IMR-90 (cell line): Measurements from ENCODE around the gene UBL4A. TPM values are rescaled to one million over a fixed set of nuclear protein-coding genes. Genes with fewer than 3 reads are reported as not detected.
A peak's percentile ranks its signal among the peaks of the same experiment; 100 is the strongest.

Source experiments
- ATAC-seq: fragments of 200-7000 bp; cut with Tn5 transposase; 2 replicates; pipeline ENCODE4 v1.9.1; 2020; ENCODE audit warnings: low read depth, mild to moderate bottlenecking, moderate library complexity
- BruUV-seq: library from RNA; stranded (reverse); fragments of 400-500 nt; replicated peaks from 2 replicates; lab custom pipeline; 2021; lab: Mats Ljungman, UMichigan
- CTCF ChIA-PET: fragments of 300-600 bp; formaldehyde crosslinking; extraction: SDS; loops from one replicate; lab custom pipeline; 2021; ENCODE audit warnings: antibody characterized with exemption; lab: Yijun Ruan, JAX
- POLR2A ChIA-PET: fragments of 300-600 bp; sonication (Branson Sonifier 250); formaldehyde crosslinking; loops from one replicate; lab custom pipeline; 2022; ENCODE audit warnings: antibody characterized with exemption; ENCODE audit not compliant: unreplicated experiment; lab: Charles Lee
- DNase-seq: peaks from one replicate; pipeline ENCODE4 v3.0.0; 2013
- H2AFZ ChIP-seq: replicated peaks from 2 replicates; pipeline ENCODE3; 2013; ENCODE audit warnings: low read length, mild to moderate bottlenecking; ENCODE audit not compliant: poor library complexity
- H2AK5ac ChIP-seq: 2 replicates; pipeline ENCODE4 v1.6.1; 2013; ENCODE audit warnings: low read depth, low read length, inconsistent platforms
- H2AK9ac ChIP-seq: replicated peaks from 2 replicates; pipeline ENCODE3; 2013; ENCODE audit warnings: mild to moderate bottlenecking, low read depth, low read length, moderate library complexity; ENCODE audit not compliant: poor library complexity
- H2BK120ac ChIP-seq: 2 replicates; pipeline ENCODE4 v1.6.1; 2013; ENCODE audit warnings: low read depth, low read length, inconsistent platforms
- H2BK15ac ChIP-seq: 3 replicates; pipeline ENCODE4 v1.6.1; 2013; ENCODE audit warnings: low read depth, low read length, inconsistent platforms
- H2BK20ac ChIP-seq: 2 replicates; pipeline ENCODE4 v1.6.1; 2013; ENCODE audit warnings: low read depth, mild to moderate bottlenecking, inconsistent platforms, low read length, moderate library complexity
- H2BK5ac ChIP-seq: 2 replicates; pipeline ENCODE4 v1.6.1; 2013; ENCODE audit warnings: mild to moderate bottlenecking, low read depth, low read length, inconsistent platforms; ENCODE audit not compliant: poor library complexity, severe bottlenecking
- H3K14ac ChIP-seq: replicated peaks from 2 replicates; pipeline ENCODE4 v1.6.1; 2013; ENCODE audit warnings: low read depth, low read length, inconsistent platforms
- H3K18ac ChIP-seq: 2 replicates; pipeline ENCODE4 v1.6.1; 2013; ENCODE audit warnings: low read depth, low read length, control low read depth
- H3K23ac ChIP-seq: 2 replicates; pipeline ENCODE4 v1.6.1; 2013; ENCODE audit warnings: low read depth, low read length, inconsistent platforms
- H3K27ac ChIP-seq: 2 replicates; pipeline ENCODE4 v1.5.1; 2013; ENCODE audit warnings: mild to moderate bottlenecking, control low read depth, low read length; ENCODE audit not compliant: insufficient read depth
- H3K27me3 ChIP-seq: 2 replicates; pipeline ENCODE4 v1.6.1; 2013; ENCODE audit warnings: low read length; ENCODE audit not compliant: control insufficient read depth, insufficient read depth
- H3K36me3 ChIP-seq: 2 replicates; pipeline ENCODE4 v1.6.1; 2013; ENCODE audit warnings: low read length, mixed read lengths; ENCODE audit not compliant: control insufficient read depth, insufficient read depth
- H3K4ac ChIP-seq: 2 replicates; pipeline ENCODE4 v1.6.1; 2013; ENCODE audit warnings: low read depth, low read length, inconsistent platforms
- H3K4me1 ChIP-seq: 2 replicates; pipeline ENCODE4 v1.6.1; 2013; ENCODE audit warnings: low read length, mixed read lengths; ENCODE audit not compliant: control insufficient read depth, insufficient read depth
- H3K4me2 ChIP-seq: 2 replicates; pipeline ENCODE4 v1.6.1; 2013; ENCODE audit warnings: low read depth, mild to moderate bottlenecking, control low read depth, low read length, moderate library complexity
- H3K4me3 ChIP-seq: 2 replicates; pipeline ENCODE4 v1.5.1; 2013; ENCODE audit warnings: low read depth, mild to moderate bottlenecking, control low read depth, low read length, moderate library complexity; ENCODE audit not compliant: insufficient read depth
- H3K56ac ChIP-seq: 2 replicates; pipeline ENCODE4 v1.6.1; 2013; ENCODE audit warnings: low read length, inconsistent platforms; ENCODE audit not compliant: insufficient read depth; ENCODE audit errors: extremely low read depth
- H3K79me1 ChIP-seq, 2 experiments: 2 replicates each; pipeline ENCODE4 v1.6.1; 2013; ENCODE audit warnings: low read length in 2 of 2, inconsistent platforms in 1 of 2, low read depth in 1 of 2
- H3K9ac ChIP-seq: 2 replicates; pipeline ENCODE4 v1.6.1; 2013; ENCODE audit warnings: low read depth, low read length, control low read depth
- H3K9me1 ChIP-seq: 2 replicates; pipeline ENCODE4 v1.6.1; 2013; ENCODE audit warnings: low read length, inconsistent platforms; ENCODE audit not compliant: insufficient read depth
- H3K9me3 ChIP-seq: 2 replicates; pipeline ENCODE4 v1.6.1; 2013; ENCODE audit warnings: low read length; ENCODE audit not compliant: control insufficient read depth, insufficient read depth
- H4K20me1 ChIP-seq: 2 replicates; pipeline ENCODE4 v1.6.1; 2013; ENCODE audit warnings: low read length, inconsistent platforms; ENCODE audit not compliant: insufficient read depth
- H4K5ac ChIP-seq: 2 replicates; pipeline ENCODE4 v1.6.1; 2013; ENCODE audit warnings: mild to moderate bottlenecking, low read depth, low read length, control low read depth
- H4K8ac ChIP-seq, 2 experiments: 2 replicates each; pipeline ENCODE4 v1.6.1; 2013; ENCODE audit warnings: low read depth in 2 of 2, low read length in 2 of 2, control low read depth in 1 of 2, inconsistent platforms in 1 of 2
- H4K91ac ChIP-seq: 2 replicates; pipeline ENCODE4 v1.6.1; 2013; ENCODE audit warnings: low read depth, low read length, inconsistent platforms; ENCODE audit not compliant: insufficient read depth
- BHLHE40 ChIP-seq: fragments of 150-350 bp; IDR thresholded peaks from 2 replicates; pipeline ENCODE4 v1.6.1; 2016; ENCODE audit warnings: mild to moderate bottlenecking, low read depth, low read length
- CEBPB ChIP-seq: IDR thresholded peaks from 2 replicates; pipeline ENCODE4 v1.6.1; 2012; ENCODE audit warnings: low read depth, low read length, improper control_type of control experiment
- CHD1 ChIP-seq: IDR thresholded peaks from 2 replicates; pipeline ENCODE4 v1.6.1; 2012; ENCODE audit warnings: low read depth, low read length, improper control_type of control experiment
- MAFK ChIP-seq: IDR thresholded peaks from 2 replicates; pipeline ENCODE4 v1.6.1; 2012; ENCODE audit warnings: low read depth, low read length, improper control_type of control experiment
- MAZ ChIP-seq: IDR thresholded peaks from 2 replicates; pipeline ENCODE4 v1.6.1; 2012; ENCODE audit warnings: low read depth, mild to moderate bottlenecking, low read length, improper control_type of control experiment, moderate library complexity, borderline replicate concordance
- POLR2A ChIP-seq: IDR thresholded peaks from 2 replicates; pipeline ENCODE4 v1.6.1; 2012; ENCODE audit warnings: mild to moderate bottlenecking, low read depth, low read length
- RCOR1 ChIP-seq: IDR thresholded peaks from 2 replicates; pipeline ENCODE4 v1.6.1; 2012; ENCODE audit warnings: mild to moderate bottlenecking, low read length, improper control_type of control experiment; ENCODE audit not compliant: insufficient replicate concordance
- RFX5 ChIP-seq: IDR thresholded peaks from 2 replicates; pipeline ENCODE4 v1.8.0; 2012; ENCODE audit warnings: low read depth, mild to moderate bottlenecking, low read length, moderate library complexity
- SMC3 ChIP-seq: fragments of 150-350 bp; IDR thresholded peaks from 2 replicates; pipeline ENCODE4 v1.6.1; 2016; ENCODE audit warnings: low read depth, mild to moderate bottlenecking, antibody characterized with exemption, low read length, moderate library complexity
- WGBS, 2 experiments: methylation state at CpG; one replicate each; pipeline versions ENCODE4 v1.1.5 to v1.1.7; 2013; ENCODE audit warnings: missing lambda C conversion rate in 2 of 2; ENCODE audit not compliant: insufficient read length in 1 of 2; ENCODE audit errors: extremely low coverage in 2 of 2; 5-methylcytosine and 5-hydroxymethylcytosine counted together
- dilution Hi-C: fragments of 300-500 bp; cut with HindIII; formaldehyde crosslinking; loops from one replicate; pipeline ENCODE4 v1.14.3; 2018; ENCODE audit warnings: low sequenced_read_pairs; ENCODE audit not compliant: unreplicated experiment
- in situ Hi-C: fragments of 300-500 bp; cut with MboI; formaldehyde crosslinking; loops from 3 replicates; pipeline ENCODE4 v1.14.3; 2019; ENCODE audit warnings: low sequenced_read_pairs, inconsistent platforms, mixed read lengths
- intact Hi-C: fragments of 100-400 bp; cut with micrococcal nuclease; formaldehyde crosslinking; loops from 2 replicates; pipeline ENCODE4 v1.10.0; 2022
- polyA plus RNA-seq, 3 experiments: library from polyadenylated mRNA; depleted of rRNA; stranded (reverse); fragments of >200 nt; gene quantifications; 2 replicates each; pipeline ENCODE4 v1.2.3, GENCODE V29; 2012; ENCODE audit warnings: low replicate concordance in 1 of 3
- total RNA-seq: library from RNA; depleted of rRNA; stranded (reverse); fragments of >200 nt; gene quantifications from 2 replicates; pipeline ENCODE4 v1.2.3, GENCODE V29; 2012
- TF ChIP-seq, protein P1 (sequence below): fragments of 150-350 bp; IDR thresholded peaks from 2 replicates; pipeline ENCODE4 v1.6.1; 2017; ENCODE audit warnings: mild to moderate bottlenecking, antibody characterized with exemption, low read length, low read depth
- TF ChIP-seq, protein P2 (sequence below): conservative IDR thresholded peaks from 2 replicates; pipeline ENCODE4 v1.5.1; 2012; ENCODE audit warnings: mild to moderate bottlenecking, low read depth, low read length, improper control_type of control experiment

The UBL4A gene
- total and polyA plus RNA-seq, 2 of the 4 experiments (the other 2 are of a cell fraction): 24.6 to 28.3 TPM

DNA sequence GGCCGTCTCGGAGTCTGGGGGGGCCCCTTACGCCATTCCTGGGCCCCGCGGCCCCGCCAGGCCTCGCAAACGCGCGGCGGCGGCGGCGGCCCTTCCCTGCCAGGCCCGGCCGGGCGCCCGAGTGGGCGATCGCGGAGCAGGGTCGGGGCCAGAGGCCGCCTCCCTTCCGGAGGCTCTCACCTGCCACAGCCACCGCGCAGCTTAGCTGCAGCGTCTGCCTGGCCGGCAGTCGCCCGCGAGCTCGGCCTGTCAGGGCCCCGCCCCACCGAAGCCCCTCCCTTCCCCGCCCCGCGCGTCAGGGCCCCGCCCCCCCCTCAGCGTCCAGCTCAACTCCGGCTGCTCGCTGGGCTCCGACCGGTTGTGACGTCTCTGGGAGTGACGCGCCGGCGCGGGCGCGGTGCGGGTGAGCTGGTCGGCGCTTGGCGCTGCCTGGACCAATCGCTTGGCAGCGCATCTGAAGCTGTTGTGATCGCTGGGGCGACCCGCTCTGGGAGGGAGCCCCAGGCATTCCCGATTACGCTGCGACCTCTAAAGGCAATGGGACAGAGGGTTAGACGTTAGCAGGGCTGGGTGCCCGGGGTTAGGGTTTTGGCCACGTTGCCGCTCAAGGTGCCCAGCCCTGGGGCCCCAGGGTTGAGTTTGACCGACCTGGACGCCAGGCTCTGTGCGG is 4.1 kb upstream of the UBL4A start, which contains the start of gene SLC10A3 (continued):
- TF ChIP-seq, protein P1, sequence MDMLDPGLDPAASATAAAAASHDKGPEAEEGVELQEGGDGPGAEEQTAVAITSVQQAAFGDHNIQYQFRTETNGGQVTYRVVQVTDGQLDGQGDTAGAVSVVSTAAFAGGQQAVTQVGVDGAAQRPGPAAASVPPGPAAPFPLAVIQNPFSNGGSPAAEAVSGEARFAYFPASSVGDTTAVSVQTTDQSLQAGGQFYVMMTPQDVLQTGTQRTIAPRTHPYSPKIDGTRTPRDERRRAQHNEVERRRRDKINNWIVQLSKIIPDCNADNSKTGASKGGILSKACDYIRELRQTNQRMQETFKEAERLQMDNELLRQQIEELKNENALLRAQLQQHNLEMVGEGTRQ: no peak

DNA sequence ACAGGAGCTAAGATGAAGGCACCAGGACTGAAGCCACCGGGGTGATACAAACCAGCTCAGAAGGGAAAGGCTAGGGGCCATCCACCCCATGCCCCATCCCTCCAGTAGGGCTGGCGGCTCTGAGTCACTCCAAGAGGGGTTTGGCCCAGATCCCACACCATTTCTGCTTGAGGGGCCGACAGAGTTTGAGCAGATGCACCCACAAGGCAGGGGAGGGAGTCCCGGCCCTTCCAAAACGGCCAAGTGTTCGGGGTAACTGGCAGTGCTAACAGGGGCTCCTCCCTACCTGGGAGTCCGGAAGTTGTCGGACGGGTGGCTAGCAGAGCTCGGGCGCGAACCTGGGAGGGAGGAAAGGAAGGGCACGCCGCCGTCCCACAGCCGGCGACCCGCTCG is 3.6 kb upstream of the UBL4A start:
- ChIA-PET POLR2A (interaction anchor here (1.0 kb wide), 1 partner anchor 119 kb away, joined by 3 read pairs; no protein-coding TSS in a partner anchor), CTCF (interaction anchor here (0.6 kb wide), 1 partner anchor 63 kb away, joined by 4 read pairs; no protein-coding TSS in a partner anchor)
- WGBS, 2 experiments: 29% methylated on average over 3 of the region's 19 CpGs; no CpG with 5 or more reads in 1 of the 2 experiments
- peak; percentile 14 for ATAC-seq
- Histone ChIP-seq H2AK9ac (peak overlapping the region; percentile 96), H4K91ac (peak overlapping the region; percentile 2; the same call in 1 of the 2 replicates), H4K5ac (no peak overlapping the region; the same call in 1 of the 2 replicates), H3K56ac (0 out of 2 replicates have a peak overlapping the region, but pooled peaks have one; percentile 19), H2BK5ac (peak overlapping the region; percentile 64), H3K9me1 (peaks cover 8% of the 10 kb centered on the region; the same call in 1 of the 2 replicates), H3K9ac (peak overlapping the region; percentile 80), H3K4me1 (peaks cover 2% of the 10 kb centered on the region; the same call in 1 of the 2 replicates), H3K4ac (peak overlapping the region; percentile 85), H2AFZ (peak overlapping the region; percentile 29), H2BK120ac (no peak overlapping the region), H3K9me3 (no peaks in the 10 kb centered on the region), H2BK20ac (no peak overlapping the region), H3K18ac (no peak overlapping the region), H3K14ac (peak overlapping the region; percentile 86), H2BK15ac (no peak overlapping the region), H3K27ac (peak overlapping the region; percentile 88), H4K20me1 (peaks cover 4% of the 10 kb centered on the region; the same call in 1 of the 2 replicates), H3K4me3 (peak overlapping the region; percentile 73), H2AK5ac (peak overlapping the region; percentile 66; the same call in 1 of the 2 replicates), H3K36me3 (peaks cover 6% of the 10 kb centered on the region; the same call in 1 of the 2 replicates), H4K8ac (peak overlapping the region; percentile 1 to 3; a peak in 1 of 4 replicates), H3K4me2 (peak overlapping the region; percentile 89), H3K27me3 (no peaks in the 10 kb centered on the region), H3K23ac (peak overlapping the region; percentile 91), H3K79me1 (peaks cover 0 to 31% of the 10 kb centered on the region in 2 experiments; a peak in 3 of 4 replicates)
- intact Hi-C loops (loop anchor here (1.0 to 2.0 kb wide), 3 partner anchors 27 to 57 kb away; partner anchors contain the start of genes FAM3A, G6PD and IKBKG), dilution Hi-C loops (no loop called here), in situ Hi-C loops (no loop called here)
- DNase-seq: peak; percentile 45
- no TSS peak for BruUV-seq
- no peak for TF ChIP-seq MAZ
- TF ChIP-seq MAFK: no peak
- TF ChIP-seq, protein P2, sequence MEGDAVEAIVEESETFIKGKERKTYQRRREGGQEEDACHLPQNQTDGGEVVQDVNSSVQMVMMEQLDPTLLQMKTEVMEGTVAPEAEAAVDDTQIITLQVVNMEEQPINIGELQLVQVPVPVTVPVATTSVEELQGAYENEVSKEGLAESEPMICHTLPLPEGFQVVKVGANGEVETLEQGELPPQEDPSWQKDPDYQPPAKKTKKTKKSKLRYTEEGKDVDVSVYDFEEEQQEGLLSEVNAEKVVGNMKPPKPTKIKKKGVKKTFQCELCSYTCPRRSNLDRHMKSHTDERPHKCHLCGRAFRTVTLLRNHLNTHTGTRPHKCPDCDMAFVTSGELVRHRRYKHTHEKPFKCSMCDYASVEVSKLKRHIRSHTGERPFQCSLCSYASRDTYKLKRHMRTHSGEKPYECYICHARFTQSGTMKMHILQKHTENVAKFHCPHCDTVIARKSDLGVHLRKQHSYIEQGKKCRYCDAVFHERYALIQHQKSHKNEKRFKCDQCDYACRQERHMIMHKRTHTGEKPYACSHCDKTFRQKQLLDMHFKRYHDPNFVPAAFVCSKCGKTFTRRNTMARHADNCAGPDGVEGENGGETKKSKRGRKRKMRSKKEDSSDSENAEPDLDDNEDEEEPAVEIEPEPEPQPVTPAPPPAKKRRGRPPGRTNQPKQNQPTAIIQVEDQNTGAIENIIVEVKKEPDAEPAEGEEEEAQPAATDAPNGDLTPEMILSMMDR: no peak
- no peak for TF ChIP-seq CHD1
- TF ChIP-seq RFX5: no peak
- no peak for TF ChIP-seq RCOR1
- no peak for TF ChIP-seq BHLHE40
- no peak for TF ChIP-seq POLR2A
- TF ChIP-seq, protein P1: no peak
- no peak for TF ChIP-seq CEBPB
- no peak for TF ChIP-seq SMC3
